Measurements from ENCODE around the gene ABI3. TPM values are rescaled to one million over a fixed set of nuclear protein-coding genes. Genes with fewer than 3 reads are reported as not detected.

Gene ABI3
- total and polyA plus RNA-seq, 2 donors = 3.0 to 11.7 TPM

- no peak overlapping the region for H3K4me3 ChIP-seq (ENCODE audit: low read depth, low read length)
- WGBS = 84% methylated on average over 8 of the region's 8 CpGs
- no peak for DNase-seq (ENCODE audit: extremely low spot score)
These were observed 30.5 kb downstream of the ABI3 start for GRCh38 chr17:49241040-49241439.

GRCh38 chr17:49241692-49242397, 31.3 kb downstream of the ABI3 start:
- WGBS = 82% methylated on average over 9 of the region's 9 CpGs

More at GRCh38 chr17:49241040-49241439, 30.5 kb downstream of the ABI3 start:
- Histone ChIP-seq H3K27ac (ENCODE audit: low read depth) (no peak overlapping the region), H3K4me1 (ENCODE audit: insufficient read depth) (no peaks in the 10 kb centered on the region), H3K36me3 (ENCODE audit: insufficient read depth) (no peaks in the 10 kb centered on the region)

GRCh38 chr17:49242813-49243212, 32.3 kb downstream of the ABI3 start:
- 97% methylated on average over 5 of the region's 5 CpGs for WGBS

More at GRCh38 chr17:49241692-49242397, 31.3 kb downstream of the ABI3 start:
- Histone ChIP-seq H3K27ac (ENCODE audit: low read depth) (no peak overlapping the region), H3K4me3 (ENCODE audit: low read depth, low read length) (no peak overlapping the region), H3K36me3 (ENCODE audit: insufficient read depth) (no peaks in the 10 kb centered on the region), H3K4me1 (ENCODE audit: insufficient read depth) (no peaks in the 10 kb centered on the region)
- DNase-seq (ENCODE audit: extremely low spot score) = no peak

DNA sequence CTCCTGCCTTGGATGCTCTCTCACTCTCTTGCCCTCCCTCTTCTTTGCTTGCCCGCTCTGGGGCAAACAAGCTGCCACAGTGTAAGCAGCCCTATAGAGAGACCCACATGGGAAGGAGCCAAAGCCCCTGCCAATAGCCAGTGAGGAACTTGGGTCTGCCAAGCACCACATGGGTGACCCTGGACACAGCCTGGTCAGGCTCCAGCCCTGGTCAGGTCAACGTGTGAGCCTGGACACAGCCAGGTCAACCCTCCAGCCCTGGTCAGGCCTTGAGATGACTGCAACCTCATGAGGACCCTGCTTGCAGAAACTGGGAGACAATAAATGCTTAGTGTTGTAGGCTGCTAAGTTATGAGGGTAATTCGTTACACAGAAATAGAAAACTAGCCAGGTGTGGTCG, 34.3 kb downstream of the ABI3 start:
- WGBS = 86% methylated on average over 4 of the region's 4 CpGs
- no peak overlapping the region for H3K27ac ChIP-seq (ENCODE audit: low read depth)
- no peak for DNase-seq (ENCODE audit: extremely low spot score)
- H3K36me3 ChIP-seq (ENCODE audit: insufficient read depth) = no peaks in the 10 kb centered on the region
- H3K4me1 ChIP-seq (ENCODE audit: insufficient read depth) = no peaks in the 10 kb centered on the region
- H3K4me3 ChIP-seq (ENCODE audit: low read depth, low read length) = no peak overlapping the region

More at GRCh38 chr17:49242813-49243212, 32.3 kb downstream of the ABI3 start:
- Histone ChIP-seq H3K27ac (ENCODE audit: low read depth) (no peak overlapping the region), H3K4me1 (ENCODE audit: insufficient read depth) (no peaks in the 10 kb centered on the region), H3K36me3 (ENCODE audit: insufficient read depth) (no peaks in the 10 kb centered on the region), H3K4me3 (ENCODE audit: low read depth, low read length) (no peak overlapping the region)
- DNase-seq (ENCODE audit: extremely low spot score) = no peak

GRCh38 chr17:49247944-49248343, 37.4 kb downstream of the ABI3 start:
- no peak for DNase-seq (ENCODE audit: extremely low spot score)
- H3K4me3 ChIP-seq (ENCODE audit: low read depth, low read length) = no peak overlapping the region
- no peak overlapping the region for H3K27ac ChIP-seq (ENCODE audit: low read depth)
- 92% methylated on average over 7 of the region's 7 CpGs for WGBS
- no peaks in the 10 kb centered on the region for H3K4me1 ChIP-seq (ENCODE audit: insufficient read depth)
- no peaks in the 10 kb centered on the region for H3K36me3 ChIP-seq (ENCODE audit: insufficient read depth)

DNA sequence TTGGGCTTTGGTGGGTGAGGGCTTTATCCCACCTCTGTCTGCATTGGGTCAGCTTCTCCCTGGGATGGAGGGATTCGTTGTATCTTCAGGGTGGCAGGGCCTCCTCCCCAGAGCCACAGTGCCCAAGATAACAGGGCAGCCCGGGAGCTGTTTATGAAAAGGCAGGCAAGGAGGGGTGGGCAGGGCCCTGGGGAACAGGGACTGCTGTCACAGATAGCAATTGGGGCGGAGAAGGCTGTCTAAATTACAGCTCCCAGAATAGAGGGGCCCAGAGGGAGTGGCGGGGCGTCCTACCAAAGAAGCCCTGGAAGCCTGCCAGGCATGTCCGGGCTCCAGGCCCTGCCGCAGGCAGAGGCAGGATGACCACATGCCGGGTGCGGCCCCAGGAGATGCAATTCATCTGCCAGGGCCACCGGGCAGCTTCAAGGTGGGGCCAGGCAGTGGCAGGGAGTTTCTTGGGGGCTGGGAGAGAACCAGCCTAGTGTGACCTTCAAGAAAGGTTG, 38.8 kb downstream of the ABI3 start:
- H3K36me3 ChIP-seq (ENCODE audit: insufficient read depth) = no peaks in the 10 kb centered on the region
- no peaks in the 10 kb centered on the region for H3K4me1 ChIP-seq (ENCODE audit: insufficient read depth)
- DNase-seq (ENCODE audit: extremely low spot score) = no peak
- no peak overlapping the region for H3K4me3 ChIP-seq (ENCODE audit: low read depth, low read length)
- H3K27ac ChIP-seq (ENCODE audit: low read depth) = no peak overlapping the region
- 10% methylated on average over 10 of the region's 10 CpGs for WGBS

GRCh38 chr17:49249890-49250522, 39.5 kb downstream of the ABI3 start:
- Histone ChIP-seq H3K27ac (ENCODE audit: low read depth) (no peak overlapping the region), H3K4me1 (ENCODE audit: insufficient read depth) (no peaks in the 10 kb centered on the region), H3K4me3 (ENCODE audit: low read depth, low read length) (no peak overlapping the region), H3K36me3 (ENCODE audit: insufficient read depth) (no peaks in the 10 kb centered on the region)
- 89% methylated on average over 12 of the region's 12 CpGs for WGBS
- DNase-seq (ENCODE audit: extremely low spot score) = no peak

GRCh38 chr17:49252148-49252695, 41.7 kb downstream of the ABI3 start:
- no peak for DNase-seq (ENCODE audit: extremely low spot score)
- H3K4me3 ChIP-seq (ENCODE audit: low read depth, low read length) = no peak overlapping the region
- H3K4me1 ChIP-seq (ENCODE audit: insufficient read depth) = no peaks in the 10 kb centered on the region
- H3K36me3 ChIP-seq (ENCODE audit: insufficient read depth) = no peaks in the 10 kb centered on the region
- 84% methylated on average over 6 of the region's 6 CpGs for WGBS
- no peak overlapping the region for H3K27ac ChIP-seq (ENCODE audit: low read depth)

DNA sequence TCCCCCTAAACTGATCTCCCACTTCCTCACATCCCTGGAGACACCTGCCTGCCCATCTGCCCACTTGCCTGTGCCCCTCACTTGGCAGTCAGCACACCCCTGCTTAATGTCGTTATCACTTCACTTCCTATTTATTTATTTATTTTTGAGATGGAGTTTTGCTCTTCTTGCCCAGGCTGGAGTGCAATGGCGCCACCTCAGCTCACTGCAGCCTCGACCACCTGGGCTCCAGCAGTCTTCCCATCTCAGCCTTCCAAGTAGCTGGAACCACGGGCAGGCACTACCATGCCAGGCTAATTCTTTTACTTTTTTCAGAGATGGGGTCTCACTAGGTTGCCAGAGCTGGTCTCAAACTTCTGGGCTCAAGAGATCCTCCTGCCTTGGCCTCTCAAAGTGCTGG, 43.6 kb downstream of the ABI3 start:
- H3K4me1 ChIP-seq (ENCODE audit: insufficient read depth) = no peaks in the 10 kb centered on the region
- no peak overlapping the region for H3K27ac ChIP-seq (ENCODE audit: low read depth)
- no peak overlapping the region for H3K4me3 ChIP-seq (ENCODE audit: low read depth, low read length)
- 64% methylated on average over 4 of the region's 4 CpGs for WGBS
- no peaks in the 10 kb centered on the region for H3K36me3 ChIP-seq (ENCODE audit: insufficient read depth)
- DNase-seq (ENCODE audit: extremely low spot score) = no peak

DNA sequence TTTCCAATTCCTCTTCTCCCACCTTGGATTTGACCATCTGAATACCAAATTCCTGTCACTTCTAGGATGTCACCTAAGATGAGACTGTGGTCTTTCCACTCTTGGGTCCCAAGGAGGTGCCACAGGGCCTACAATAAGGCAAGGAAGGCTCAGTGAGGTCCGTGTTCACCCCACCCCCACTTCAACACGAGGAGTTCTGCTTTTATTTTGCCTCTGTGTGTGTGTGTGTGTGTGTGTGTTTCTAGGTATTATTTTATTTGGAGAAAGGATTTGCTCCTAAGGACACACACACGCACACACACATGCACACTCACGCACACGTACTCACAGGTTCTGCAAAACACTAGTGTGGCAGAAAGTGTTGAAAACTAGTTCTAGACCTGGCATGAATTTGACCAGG, 44.6 kb downstream of the ABI3 start:
- Histone ChIP-seq H3K27ac (ENCODE audit: low read depth) (no peak overlapping the region), H3K4me1 (ENCODE audit: insufficient read depth) (no peaks in the 10 kb centered on the region), H3K4me3 (ENCODE audit: low read depth, low read length) (no peak overlapping the region), H3K36me3 (ENCODE audit: insufficient read depth) (no peaks in the 10 kb centered on the region)
- WGBS = 69% methylated on average over 5 of the region's 5 CpGs
- DNase-seq (ENCODE audit: extremely low spot score) = no peak

GRCh38 chr17:49258394-49258793, 47.9 kb downstream of the ABI3 start:
- H3K27ac ChIP-seq (ENCODE audit: low read depth) = no peak overlapping the region
- no peaks in the 10 kb centered on the region for H3K36me3 ChIP-seq (ENCODE audit: insufficient read depth)
- H3K4me1 ChIP-seq (ENCODE audit: insufficient read depth) = no peaks in the 10 kb centered on the region
- 92% methylated on average over 3 of the region's 3 CpGs for WGBS
- no peak for DNase-seq (ENCODE audit: extremely low spot score)
- H3K4me3 ChIP-seq (ENCODE audit: low read depth, low read length) = no peak overlapping the region

DNA sequence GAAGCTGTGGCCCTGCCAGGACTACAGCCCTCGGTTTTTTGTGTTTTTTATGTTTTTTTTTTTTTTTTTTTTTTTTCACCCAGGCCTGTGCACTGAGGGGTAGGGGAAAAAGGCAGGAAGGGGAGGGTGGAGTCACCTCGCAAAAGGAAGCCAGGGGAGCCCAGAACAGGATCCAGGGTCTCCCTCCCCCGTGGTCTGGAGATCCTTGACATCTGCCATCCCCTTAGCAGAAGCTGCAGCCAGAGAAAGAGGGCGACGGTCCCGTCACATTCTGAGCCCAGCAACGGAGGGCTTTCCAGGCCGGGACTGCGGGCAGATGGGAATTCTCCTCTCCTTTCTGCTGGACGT, 49.1 kb downstream of the ABI3 start:
- 16% methylated on average over 10 of the region's 10 CpGs for WGBS
- H3K4me3 ChIP-seq (ENCODE audit: low read depth, low read length) = peak overlapping the region; percentile 42
- H3K36me3 ChIP-seq (ENCODE audit: insufficient read depth) = no peaks in the 10 kb centered on the region
- no peak overlapping the region for H3K27ac ChIP-seq (ENCODE audit: low read depth)
- DNase-seq (ENCODE audit: extremely low spot score) = no peak
- no peaks in the 10 kb centered on the region for H3K4me1 ChIP-seq (ENCODE audit: insufficient read depth)

DNA sequence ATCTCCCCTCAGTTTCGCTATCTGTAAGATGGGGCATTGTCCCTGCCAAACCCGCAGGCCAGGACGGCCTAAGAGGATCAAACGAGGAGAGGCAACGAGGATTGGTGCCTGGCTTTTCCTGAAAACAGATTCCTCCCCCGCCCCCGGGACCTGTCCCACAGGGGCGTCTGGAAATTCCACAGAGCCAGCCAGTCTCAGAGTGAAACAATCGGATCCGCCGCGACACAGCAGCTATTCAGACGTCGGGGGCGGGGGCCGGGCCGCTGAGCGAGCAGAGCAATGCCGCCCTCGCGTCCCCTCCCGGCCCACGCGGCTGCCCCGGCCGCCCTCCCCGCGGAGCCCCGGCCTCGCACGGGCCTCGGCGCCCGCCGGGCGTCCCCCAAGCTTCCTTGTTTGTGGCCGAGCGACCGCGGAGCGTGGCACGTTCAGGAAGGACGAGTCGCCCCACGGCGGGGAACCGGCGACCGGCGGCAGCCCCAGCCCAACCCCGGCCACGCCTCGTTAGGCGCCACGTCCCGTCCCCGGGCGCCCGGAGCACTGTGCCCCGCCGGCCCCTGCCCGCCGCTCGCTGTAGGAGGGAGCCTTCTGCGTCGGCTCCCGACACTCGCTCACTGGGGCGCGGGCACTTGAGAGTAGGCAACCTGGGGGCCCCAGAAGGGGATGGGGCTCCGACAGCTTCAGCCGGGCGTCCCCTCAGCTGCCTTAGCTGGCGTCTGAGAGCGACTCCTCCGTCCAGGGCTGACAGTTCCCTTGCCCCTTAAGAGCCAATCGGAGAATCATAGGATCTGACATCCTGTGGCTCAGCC, 49.7 kb downstream of the ABI3 start:
- under 1% methylated on average over 77 of the region's 77 CpGs for WGBS
- no peaks in the 10 kb centered on the region for H3K36me3 ChIP-seq (ENCODE audit: insufficient read depth)
- no peaks in the 10 kb centered on the region for H3K4me1 ChIP-seq (ENCODE audit: insufficient read depth)
- DNase-seq (ENCODE audit: extremely low spot score) = no peak
- peak overlapping the region; percentile 53 for H3K27ac ChIP-seq (ENCODE audit: low read depth)
- peak overlapping the region; percentile 42 for H3K4me3 ChIP-seq (ENCODE audit: low read depth, low read length)
